Keratinocyte (primary cell): Measurements from ENCODE around the gene NPHP1.

Source experiments
- EZH2 ChIP-seq: IDR thresholded peaks from one replicate; pipeline ENCODE4 v1.6.1; 2012; ENCODE audit warnings: inconsistent platforms, mild to moderate bottlenecking, low read length, moderate library complexity
- TF ChIP-seq, protein P1 (sequence below), 3 experiments: IDR thresholded peaks in 1 of 3; conservative IDR thresholded peaks in 1 of 3; optimal IDR thresholded peaks in 1 of 3; 2 replicates in 2 of 3; 3 replicates in 1 of 3; pipeline versions ENCODE3 to v1.5.1; 2011; ENCODE audit warnings: low read length in 3 of 3, mild to moderate bottlenecking in 3 of 3, moderate library complexity in 2 of 3, control low read depth in 1 of 3, inconsistent platforms in 1 of 3; ENCODE audit not compliant: insufficient read depth in 2 of 3; ENCODE audit errors: extremely low read depth in 1 of 3

DNA sequence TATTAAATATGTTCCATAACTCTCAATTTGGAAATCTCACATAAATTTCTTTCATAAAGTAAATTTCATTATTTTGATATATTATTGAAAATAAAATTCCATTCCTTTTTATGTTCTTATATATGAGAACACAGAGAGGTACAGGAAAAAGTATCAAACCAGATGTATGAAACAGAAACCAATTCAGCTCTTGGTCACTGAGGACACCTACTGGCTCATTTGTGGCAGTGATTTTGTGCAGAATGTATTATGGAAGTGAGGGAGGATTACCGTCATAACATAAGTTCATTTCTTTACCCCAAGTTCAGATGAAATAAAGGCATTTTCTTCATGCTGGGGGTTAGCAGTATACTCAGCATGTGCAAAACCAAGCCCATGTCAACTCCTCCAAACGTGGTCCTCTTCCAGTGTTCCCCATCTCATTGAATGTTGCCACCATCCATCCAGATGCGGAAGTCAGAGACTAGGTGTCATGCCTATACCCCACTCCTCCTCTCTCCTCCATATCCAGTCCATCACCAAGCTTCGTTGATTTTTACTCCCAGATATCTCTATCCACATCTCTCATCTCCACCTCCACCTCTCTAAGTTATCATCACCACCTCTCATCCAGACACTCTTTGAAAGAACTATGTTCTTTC, 47.5 kb downstream of the NPHP1 start:
- TF ChIP-seq, protein P1, sequence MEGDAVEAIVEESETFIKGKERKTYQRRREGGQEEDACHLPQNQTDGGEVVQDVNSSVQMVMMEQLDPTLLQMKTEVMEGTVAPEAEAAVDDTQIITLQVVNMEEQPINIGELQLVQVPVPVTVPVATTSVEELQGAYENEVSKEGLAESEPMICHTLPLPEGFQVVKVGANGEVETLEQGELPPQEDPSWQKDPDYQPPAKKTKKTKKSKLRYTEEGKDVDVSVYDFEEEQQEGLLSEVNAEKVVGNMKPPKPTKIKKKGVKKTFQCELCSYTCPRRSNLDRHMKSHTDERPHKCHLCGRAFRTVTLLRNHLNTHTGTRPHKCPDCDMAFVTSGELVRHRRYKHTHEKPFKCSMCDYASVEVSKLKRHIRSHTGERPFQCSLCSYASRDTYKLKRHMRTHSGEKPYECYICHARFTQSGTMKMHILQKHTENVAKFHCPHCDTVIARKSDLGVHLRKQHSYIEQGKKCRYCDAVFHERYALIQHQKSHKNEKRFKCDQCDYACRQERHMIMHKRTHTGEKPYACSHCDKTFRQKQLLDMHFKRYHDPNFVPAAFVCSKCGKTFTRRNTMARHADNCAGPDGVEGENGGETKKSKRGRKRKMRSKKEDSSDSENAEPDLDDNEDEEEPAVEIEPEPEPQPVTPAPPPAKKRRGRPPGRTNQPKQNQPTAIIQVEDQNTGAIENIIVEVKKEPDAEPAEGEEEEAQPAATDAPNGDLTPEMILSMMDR (optimal IDR thresholded peaks at IDR 0.05 in 1 of 3, IDR thresholded peaks at IDR 0.05 in 1 of 3, conservative IDR thresholded peaks at IDR 0.05 in 1 of 3; ENCODE audit: extremely low read depth in 1 of 3, insufficient read depth in 2 of 3, low read length in 3 of 3): peak; percentile 69 to 89 (median 73)
- TF ChIP-seq EZH2: no peak
